Measurements from ENCODE around the gene AGAP1.

AGAP1 gene

DNA sequence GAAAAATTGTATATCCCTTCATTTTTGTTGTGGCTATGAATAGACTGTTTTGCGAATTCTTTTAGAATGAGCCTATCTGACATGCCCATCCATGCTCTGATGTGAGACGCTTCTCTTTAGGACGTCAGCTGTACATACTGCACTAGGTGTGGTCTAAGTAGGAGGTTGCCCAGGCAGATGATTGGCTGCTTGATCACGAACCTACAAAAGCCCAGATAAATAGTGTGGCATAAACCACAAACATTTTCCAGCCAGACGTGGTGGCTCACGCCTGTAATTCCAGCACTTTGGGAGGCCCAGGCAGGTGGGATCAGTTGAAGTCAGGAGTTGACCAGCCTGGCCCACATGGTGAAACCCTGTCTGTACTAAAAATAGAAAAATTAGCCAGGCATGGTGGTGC, 251.8 kb downstream of the AGAP1 start:
- DNase-seq (ENCODE audit: insufficient read length) (no peak), FAIRE-seq (no peak)
- TF ChIP-seq POLR2AphosphoS5 (IDR thresholded peaks at IDR 0.05; ENCODE audit: low read depth, low read length), result no peak
- TF ChIP-seq POLR2A (IDR thresholded peaks at IDR 0.05; ENCODE audit: low read depth, low read length), result no peak
- TF ChIP-seq TAF1 (IDR thresholded peaks at IDR 0.05; ENCODE audit: borderline replicate concordance, low read depth, low read length), result no peak

DNA sequence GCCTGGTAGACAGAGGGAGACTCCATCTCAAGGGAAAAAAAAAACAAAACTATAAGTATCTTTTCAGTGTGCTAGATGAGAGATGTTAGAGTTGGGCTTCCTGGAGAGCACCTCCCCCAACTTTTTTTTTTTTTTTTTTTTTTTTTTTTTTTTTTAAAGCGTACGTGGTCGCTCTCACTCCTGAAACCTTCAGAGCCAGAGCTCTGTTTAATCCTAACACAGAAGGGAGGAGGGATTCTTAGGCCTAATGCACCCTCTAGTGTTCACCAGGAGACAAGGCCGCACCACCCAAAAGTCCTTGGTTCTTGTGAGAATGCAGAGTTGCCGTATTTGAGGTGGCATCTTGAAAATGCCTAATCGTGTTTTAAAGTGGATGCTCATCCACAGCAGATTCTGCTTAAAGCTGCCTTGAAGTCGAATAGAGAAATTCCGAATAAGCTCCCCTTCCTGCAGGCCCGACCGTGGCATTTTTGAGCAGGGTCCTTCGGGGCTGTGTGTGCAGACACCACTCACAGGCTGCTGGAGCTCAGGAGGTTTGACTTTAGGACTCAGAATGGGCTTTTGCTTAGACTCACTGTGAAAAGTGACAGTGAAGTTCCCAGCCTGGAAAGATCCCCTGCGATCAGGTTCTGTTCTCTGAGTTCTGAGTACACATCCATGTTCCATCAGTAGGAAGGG, 252.6 kb downstream of the AGAP1 start:
- no peak for TF ChIP-seq TAF1 (IDR thresholded peaks at IDR 0.05; ENCODE audit: borderline replicate concordance, low read depth, low read length)
- TF ChIP-seq POLR2A (IDR thresholded peaks at IDR 0.05; ENCODE audit: low read depth, low read length), result no peak
- FAIRE-seq (no peak), DNase-seq (ENCODE audit: insufficient read length) (peak; percentile 44)

DNA sequence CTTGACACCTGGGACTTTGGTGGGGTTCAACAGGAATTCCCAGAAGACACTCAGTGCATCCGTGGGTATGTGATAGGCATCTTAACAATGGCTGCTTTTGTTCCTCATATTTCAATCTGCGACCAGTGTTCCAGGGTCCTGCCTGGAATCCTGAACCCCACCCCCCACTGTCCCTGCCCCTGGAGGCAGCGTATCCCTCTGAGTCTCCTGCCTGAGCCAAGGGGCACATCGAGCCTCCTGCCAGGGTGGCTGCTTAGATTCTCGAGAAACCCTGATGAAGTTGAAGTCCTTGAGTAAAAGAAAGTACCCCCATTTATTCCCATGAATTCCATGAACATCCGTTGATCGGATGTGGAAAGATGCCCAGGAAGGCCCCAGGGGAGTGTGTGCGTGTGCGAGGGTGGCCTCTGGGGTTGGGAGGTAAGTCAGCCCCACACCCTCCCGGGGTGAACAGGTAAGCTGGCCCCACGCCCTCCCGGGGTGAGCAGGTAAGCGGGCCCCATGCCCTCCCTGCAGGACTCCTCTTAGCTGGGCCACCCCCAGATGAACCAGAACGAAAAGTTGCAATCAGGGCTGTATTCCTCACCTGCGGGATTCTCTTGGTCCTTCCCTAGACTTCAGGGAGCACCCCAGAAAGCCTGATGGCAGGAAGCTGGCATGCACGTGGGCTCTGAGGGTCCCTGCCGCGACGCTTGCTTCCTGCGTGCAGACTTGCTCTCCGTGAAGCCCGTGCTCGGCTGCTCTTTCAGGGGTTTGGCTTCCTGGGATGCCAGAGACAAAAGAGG, 253.3 kb downstream of the AGAP1 start:
- FAIRE-seq (no peak), DNase-seq (ENCODE audit: insufficient read length) (no peak)
- no peak for TF ChIP-seq TAF1 (IDR thresholded peaks at IDR 0.05; ENCODE audit: borderline replicate concordance, low read depth, low read length)
- no peak for TF ChIP-seq POLR2AphosphoS5 (IDR thresholded peaks at IDR 0.05; ENCODE audit: low read depth, low read length)
- TF ChIP-seq POLR2A (IDR thresholded peaks at IDR 0.05; ENCODE audit: low read depth, low read length), result no peak

DNA sequence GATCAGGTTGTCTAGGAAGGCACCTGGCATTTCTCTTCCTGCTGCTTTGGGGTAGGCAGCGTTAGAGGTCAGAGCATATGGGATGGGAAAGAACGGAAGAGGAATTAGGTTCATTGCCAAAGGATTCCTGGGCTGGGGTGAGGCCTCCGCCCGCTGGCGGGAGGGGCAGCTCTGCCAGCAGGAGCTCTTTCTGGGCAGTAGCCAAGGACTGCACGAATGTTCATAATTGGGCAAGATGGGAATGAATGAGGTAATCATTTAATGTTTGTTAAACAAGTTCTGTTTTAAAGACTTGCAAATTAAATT, 253.9 kb downstream of the AGAP1 start:
- DNase-seq (ENCODE audit: insufficient read length), result no peak
- no peak for TF ChIP-seq TAF1 (IDR thresholded peaks at IDR 0.05; ENCODE audit: borderline replicate concordance, low read depth, low read length)
- no peak for TF ChIP-seq POLR2AphosphoS5 (IDR thresholded peaks at IDR 0.05; ENCODE audit: low read depth, low read length)
- TF ChIP-seq POLR2A (IDR thresholded peaks at IDR 0.05; ENCODE audit: low read depth, low read length), result no peak
- FAIRE-seq, result no peak

DNA sequence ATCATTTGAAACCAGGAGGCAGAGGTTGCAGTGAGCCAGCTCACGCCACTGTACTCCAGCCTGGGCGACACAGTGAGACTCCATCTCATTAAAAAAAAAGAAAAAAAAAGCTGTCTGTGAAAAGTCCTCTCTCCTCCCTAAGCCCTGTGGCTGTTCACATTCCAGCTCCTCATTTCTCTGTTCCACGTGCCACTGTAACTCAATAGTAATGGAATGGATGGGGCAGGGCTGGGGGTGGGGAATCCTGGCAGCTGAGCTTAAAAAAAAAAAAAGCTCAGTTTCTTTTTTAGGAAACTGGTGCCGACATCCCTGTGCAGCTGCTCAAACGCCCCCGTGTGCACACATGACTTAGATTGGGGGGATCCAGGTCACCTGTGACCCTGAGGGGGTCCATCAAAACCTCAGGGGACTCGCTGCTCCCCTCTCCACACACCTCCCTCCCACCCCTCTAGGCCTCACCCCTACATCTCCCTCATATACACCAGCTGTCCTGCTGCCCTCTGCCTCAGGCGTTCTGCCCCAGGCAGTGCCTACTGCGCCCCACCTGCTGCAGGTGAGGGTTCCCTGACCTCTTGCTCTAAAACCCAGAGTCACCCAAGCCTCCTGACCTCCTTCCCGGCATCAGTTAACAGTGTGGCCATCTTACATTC, 255.4 kb downstream of the AGAP1 start:
- no peak for FAIRE-seq
- TF ChIP-seq TAF1 (IDR thresholded peaks at IDR 0.05; ENCODE audit: borderline replicate concordance, low read depth, low read length) (no peak), POLR2AphosphoS5 (IDR thresholded peaks at IDR 0.05; ENCODE audit: low read depth, low read length) (no peak), POLR2A (IDR thresholded peaks at IDR 0.05; ENCODE audit: low read depth, low read length) (no peak)
- DNase-seq (ENCODE audit: insufficient read length), result no peak

DNA sequence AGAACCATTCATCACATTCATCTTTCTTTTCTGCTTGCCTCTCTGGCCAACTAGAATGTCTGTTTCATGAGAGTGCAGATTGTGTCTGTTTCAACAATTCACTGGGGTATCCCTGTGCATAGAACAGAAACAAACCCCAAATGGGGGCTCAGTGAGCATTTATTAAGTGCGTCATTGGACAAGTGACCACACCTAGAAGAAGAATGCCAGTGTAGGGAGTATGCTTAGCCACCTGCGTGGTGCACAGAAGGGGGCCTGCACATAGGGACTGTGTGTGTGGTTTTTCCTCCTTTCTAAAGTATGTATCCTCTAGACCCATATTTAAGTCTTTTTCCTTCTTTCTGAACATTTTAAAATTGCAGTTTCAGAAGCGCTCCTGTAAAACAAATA, 255.9 kb downstream of the AGAP1 start:
- TF ChIP-seq POLR2A (IDR thresholded peaks at IDR 0.05; ENCODE audit: low read depth, low read length), result no peak
- no peak for TF ChIP-seq POLR2AphosphoS5 (IDR thresholded peaks at IDR 0.05; ENCODE audit: low read depth, low read length)
- DNase-seq (ENCODE audit: insufficient read length) (no peak), FAIRE-seq (no peak)

DNA sequence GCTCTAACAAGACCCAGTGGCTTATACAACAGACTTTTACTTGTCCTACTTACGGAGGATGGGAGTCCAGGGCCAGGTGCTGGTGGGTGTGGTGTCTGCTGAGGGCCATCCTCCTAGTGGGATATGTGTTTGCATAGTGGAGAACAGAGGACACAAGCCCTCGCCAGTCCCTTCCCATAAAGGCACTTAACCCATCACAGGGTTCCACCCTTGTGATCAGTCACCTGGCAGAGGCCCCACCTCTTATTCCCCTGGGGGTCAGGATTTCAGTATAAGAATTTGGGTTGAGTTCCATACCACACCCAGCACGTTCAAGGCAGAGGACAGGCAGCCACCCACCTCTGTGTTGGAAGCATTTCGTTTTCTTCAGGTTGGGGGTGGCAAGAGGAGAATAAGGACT, 259.0 kb downstream of the AGAP1 start:
- DNase-seq (ENCODE audit: insufficient read length) (no peak), FAIRE-seq (no peak)
- TF ChIP-seq POLR2A (IDR thresholded peaks at IDR 0.05; ENCODE audit: low read depth, low read length) (no peak), TAF1 (IDR thresholded peaks at IDR 0.05; ENCODE audit: borderline replicate concordance, low read depth, low read length) (no peak), POLR2AphosphoS5 (IDR thresholded peaks at IDR 0.05; ENCODE audit: low read depth, low read length) (no peak)

DNA sequence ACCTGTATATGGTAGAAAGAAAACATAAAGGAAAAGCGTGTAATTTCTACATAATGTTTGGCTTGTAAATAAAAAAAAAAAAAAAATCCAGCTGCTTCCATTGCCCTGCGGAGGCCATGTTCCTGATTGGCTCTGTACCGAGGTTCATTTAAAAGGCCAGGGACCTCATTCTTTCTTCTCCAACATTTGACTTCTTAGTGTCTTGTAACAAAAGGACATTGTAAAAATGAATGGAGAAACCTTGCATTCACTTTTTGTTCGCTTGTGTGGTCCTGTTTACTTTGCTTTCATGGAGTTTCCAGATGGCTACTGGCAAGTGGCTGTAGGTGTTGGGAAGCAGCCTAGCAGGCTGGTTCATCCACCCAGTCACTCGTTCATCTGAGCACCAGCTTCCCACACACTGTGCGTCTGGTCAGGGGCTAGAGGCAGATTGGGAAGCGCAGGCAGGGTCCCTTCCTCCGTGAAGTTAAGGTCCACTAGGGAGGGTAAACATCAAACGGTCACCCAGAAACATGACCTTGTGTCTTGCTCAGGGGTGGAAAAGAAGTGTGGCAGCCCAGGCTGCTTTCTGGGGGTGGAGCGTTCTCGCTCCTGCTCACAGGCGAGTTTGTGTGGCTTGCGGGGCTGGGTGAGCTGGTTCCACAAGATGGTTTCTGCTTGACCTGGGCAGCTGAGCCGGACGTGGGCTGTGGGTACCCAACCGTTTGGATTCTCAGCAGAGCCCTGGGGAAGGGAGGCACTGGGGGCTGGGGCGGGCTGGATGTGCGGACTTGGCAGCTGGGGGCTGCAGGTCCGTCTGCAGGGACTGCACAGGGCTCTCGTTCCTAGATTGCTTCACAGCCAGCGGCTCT, 260.7 kb downstream of the AGAP1 start:
- FAIRE-seq (no peak), DNase-seq (ENCODE audit: insufficient read length) (no peak)
- TF ChIP-seq TAF1 (IDR thresholded peaks at IDR 0.05; ENCODE audit: borderline replicate concordance, low read depth, low read length) (no peak), POLR2A (IDR thresholded peaks at IDR 0.05; ENCODE audit: low read depth, low read length) (no peak), POLR2AphosphoS5 (IDR thresholded peaks at IDR 0.05; ENCODE audit: low read depth, low read length) (no peak)

DNA sequence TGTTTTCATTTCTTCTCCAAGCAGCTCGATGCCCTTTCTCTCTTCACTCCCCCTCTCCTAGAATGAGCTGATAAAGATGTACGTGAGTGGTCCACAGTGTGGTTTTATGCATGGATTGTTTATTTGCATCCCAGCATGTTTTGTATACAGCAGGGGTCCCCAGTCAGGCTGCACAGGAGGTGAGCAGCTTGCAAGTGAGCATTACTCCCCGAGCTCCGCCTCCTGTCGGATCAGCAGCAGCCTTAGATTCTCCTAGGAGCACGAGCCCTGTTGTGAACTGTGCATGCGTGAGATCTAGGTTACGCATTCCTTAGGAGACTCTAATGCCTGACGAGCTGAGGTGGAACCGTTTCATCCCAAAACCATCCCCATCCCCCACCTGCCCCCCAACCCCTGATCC, 262.6 kb downstream of the AGAP1 start:
- DNase-seq (ENCODE audit: insufficient read length) (no peak), FAIRE-seq (no peak)
- TF ChIP-seq POLR2AphosphoS5 (IDR thresholded peaks at IDR 0.05; ENCODE audit: low read depth, low read length) (no peak), TAF1 (IDR thresholded peaks at IDR 0.05; ENCODE audit: borderline replicate concordance, low read depth, low read length) (no peak), POLR2A (IDR thresholded peaks at IDR 0.05; ENCODE audit: low read depth, low read length) (no peak)

DNA sequence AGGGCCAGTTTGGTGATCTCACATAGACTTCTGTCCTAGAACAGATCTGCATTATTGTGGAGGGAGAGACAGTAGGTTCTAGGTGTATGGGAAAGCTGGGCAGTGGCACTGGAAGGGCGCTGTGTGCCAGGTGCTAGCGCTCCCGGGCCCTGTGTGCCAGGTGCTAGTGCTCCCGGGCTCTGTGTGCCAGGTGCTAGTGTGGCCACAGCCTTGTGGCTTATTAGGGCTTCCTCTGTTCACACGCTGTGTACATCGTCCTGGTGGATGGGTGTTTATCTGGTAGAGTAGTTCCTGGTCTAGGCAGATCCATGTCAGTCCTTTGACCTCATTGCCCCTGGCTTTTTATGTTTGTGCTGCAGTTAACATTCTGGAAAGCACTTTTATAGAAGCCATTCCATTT, 263.4 kb downstream of the AGAP1 start:
- FAIRE-seq, result no peak
- DNase-seq (ENCODE audit: insufficient read length), result no peak
- no peak for TF ChIP-seq TAF1 (IDR thresholded peaks at IDR 0.05; ENCODE audit: borderline replicate concordance, low read depth, low read length)
- no peak for TF ChIP-seq POLR2AphosphoS5 (IDR thresholded peaks at IDR 0.05; ENCODE audit: low read depth, low read length)
- no peak for TF ChIP-seq POLR2A (IDR thresholded peaks at IDR 0.05; ENCODE audit: low read depth, low read length)

DNA sequence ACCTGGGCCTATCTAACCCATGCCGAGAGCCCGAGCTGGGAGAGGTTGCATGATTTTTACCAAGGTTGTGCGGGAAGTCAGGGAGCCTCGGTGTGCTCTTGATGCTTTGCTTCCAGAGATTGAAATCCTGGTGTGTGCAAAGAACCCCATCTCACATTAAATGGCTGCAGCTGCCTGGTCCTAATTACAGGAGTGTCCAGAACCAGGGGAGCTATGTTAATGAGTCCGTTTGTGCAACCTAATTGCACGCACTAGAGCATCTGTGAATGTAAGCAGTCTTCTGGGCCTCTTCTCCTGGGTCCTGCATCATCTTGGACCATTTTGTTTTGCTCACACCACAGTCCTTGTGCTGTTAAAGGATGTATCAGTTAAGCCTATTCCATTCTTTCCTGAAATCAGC, 263.8 kb downstream of the AGAP1 start:
- TF ChIP-seq TAF1 (IDR thresholded peaks at IDR 0.05; ENCODE audit: borderline replicate concordance, low read depth, low read length) (no peak), POLR2A (IDR thresholded peaks at IDR 0.05; ENCODE audit: low read depth, low read length) (no peak), POLR2AphosphoS5 (IDR thresholded peaks at IDR 0.05; ENCODE audit: low read depth, low read length) (no peak)

More for the DNA sequence above, 263.8 kb downstream of the AGAP1 start:
- no peak for DNase-seq (ENCODE audit: insufficient read length)
- FAIRE-seq, result no peak

All from GM12892 (cell line).